Measurements from ENCODE around the gene GGNBP2.
A peak's percentile ranks its signal among the peaks of the same experiment; 100 is the strongest.

Gene GGNBP2

DNA sequence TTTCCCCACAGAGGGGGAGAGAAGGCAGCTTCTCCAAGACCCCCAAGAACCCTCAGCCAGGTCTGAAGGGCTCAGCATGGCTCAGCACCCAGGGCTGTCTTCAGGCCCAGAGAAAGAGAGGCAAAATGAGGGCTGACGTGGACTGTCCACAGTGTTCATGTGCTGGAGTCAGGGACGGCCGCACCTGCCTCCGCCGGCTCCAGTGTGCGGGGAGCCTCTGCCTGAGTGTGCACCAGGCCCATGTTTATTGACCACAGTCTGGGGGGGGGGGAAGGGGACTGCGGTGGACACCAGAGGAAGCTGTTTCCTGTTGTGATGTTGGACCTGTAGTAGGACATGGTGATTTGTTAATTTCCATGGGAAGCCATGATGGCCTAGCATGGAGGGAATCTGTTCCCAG is 63.6 kb downstream of the GGNBP2 start:
- in situ Hi-C loops (cut with MboI; ENCODE audit: low pct_unique_long_range_greater_than_20kb, low sequenced_read_pairs, unreplicated experiment): loop anchor here (25.0 kb wide), 1 partner anchor 779 kb away; the partner anchor contains the start of gene C17orf78
- TF ChIP-seq, protein P1, sequence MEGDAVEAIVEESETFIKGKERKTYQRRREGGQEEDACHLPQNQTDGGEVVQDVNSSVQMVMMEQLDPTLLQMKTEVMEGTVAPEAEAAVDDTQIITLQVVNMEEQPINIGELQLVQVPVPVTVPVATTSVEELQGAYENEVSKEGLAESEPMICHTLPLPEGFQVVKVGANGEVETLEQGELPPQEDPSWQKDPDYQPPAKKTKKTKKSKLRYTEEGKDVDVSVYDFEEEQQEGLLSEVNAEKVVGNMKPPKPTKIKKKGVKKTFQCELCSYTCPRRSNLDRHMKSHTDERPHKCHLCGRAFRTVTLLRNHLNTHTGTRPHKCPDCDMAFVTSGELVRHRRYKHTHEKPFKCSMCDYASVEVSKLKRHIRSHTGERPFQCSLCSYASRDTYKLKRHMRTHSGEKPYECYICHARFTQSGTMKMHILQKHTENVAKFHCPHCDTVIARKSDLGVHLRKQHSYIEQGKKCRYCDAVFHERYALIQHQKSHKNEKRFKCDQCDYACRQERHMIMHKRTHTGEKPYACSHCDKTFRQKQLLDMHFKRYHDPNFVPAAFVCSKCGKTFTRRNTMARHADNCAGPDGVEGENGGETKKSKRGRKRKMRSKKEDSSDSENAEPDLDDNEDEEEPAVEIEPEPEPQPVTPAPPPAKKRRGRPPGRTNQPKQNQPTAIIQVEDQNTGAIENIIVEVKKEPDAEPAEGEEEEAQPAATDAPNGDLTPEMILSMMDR (IDR thresholded peaks at IDR 0.05; ENCODE audit: extremely low read depth, insufficient read depth, missing control alignments): no peak
- no peak for DNase-seq (ENCODE audit: low spot score)

DNA sequence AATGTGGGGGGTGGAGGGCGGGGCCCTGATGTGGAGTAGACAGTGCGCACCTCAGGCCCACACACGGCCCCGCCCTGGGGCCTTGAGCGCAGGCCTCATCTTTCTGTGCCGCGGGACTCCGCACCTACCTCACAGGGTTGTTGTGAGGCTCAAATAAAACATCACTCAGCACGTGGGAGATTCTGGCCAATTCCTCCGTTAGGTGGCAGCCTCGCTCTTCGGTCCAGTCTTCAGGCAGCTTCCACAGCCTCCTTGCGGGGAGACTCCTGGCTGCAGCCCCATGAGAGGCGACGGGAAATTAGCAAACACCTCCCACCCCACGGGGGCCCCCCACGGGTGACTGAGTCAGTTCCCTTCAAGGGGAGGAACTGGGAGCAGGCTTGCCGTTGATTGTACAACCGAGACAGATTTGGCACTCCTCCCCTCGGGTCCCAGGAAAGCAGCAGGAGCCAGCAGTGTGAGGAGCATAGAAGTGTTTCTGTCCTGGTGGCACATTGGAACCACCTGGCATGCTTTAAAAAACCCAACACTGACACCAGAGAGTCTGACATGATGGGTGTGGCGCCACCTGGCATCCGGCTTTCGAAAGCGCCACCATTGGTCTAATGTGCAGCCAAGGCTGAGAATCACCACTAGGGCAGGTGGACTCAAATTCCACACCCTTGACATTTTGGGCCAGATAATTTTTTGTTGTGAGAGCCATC is 64.2 kb downstream of the GGNBP2 start:
- TF ChIP-seq, protein P1 (IDR thresholded peaks at IDR 0.05; ENCODE audit: extremely low read depth, insufficient read depth, missing control alignments): peak; percentile 51
- DNase-seq (ENCODE audit: low spot score): no peak
- in situ Hi-C loops (cut with MboI; ENCODE audit: low pct_unique_long_range_greater_than_20kb, low sequenced_read_pairs, unreplicated experiment): loop anchor here (25.0 kb wide), 1 partner anchor 778 kb away; the partner anchor contains the start of gene C17orf78

DNA sequence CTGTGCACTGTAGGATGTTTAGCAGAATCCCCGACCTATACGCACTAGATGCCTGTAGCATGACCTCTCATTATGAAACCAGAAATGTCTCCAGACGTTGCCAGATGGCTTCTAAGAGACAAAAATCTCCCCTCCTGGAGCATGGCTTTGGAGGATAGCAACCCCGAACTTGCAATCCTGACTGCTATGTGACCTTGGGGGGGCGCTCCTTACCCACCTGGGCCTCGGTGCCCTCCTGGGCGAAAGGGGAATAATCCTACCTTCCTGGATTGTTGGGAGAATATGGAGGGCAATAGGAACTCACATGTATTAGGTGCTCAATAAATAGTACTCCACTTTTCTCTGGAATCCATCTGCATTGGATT is 64.8 kb downstream of the GGNBP2 start:
- in situ Hi-C loops (cut with MboI; ENCODE audit: low pct_unique_long_range_greater_than_20kb, low sequenced_read_pairs, unreplicated experiment): loop anchor here (25.0 kb wide), 1 partner anchor 778 kb away; the partner anchor contains the start of gene C17orf78
- no peak for DNase-seq (ENCODE audit: low spot score)
- TF ChIP-seq, protein P1 (IDR thresholded peaks at IDR 0.05; ENCODE audit: extremely low read depth, insufficient read depth, missing control alignments): no peak

DNA sequence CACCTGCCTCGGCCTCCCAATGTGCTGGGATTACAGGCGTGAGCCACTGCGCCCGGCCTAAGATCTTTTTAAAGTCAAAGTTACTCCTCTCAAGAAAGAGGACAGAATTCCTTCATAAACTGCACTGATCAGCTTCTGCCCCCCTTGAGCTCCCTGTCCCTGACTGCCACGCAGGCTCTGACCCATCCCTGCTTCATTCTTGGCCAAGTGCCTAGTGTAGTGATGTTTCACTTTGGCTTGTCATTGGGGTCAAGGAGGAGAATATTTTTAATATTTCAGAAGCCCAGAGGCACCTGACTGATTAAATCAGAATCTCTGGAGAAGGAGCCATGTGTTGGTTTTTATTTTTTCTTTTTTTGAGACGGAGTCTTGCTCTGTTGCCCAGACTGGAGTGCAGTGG is 65.8 kb downstream of the GGNBP2 start:
- TF ChIP-seq, protein P1 (IDR thresholded peaks at IDR 0.05; ENCODE audit: extremely low read depth, insufficient read depth, missing control alignments): no peak
- in situ Hi-C loops (cut with MboI; ENCODE audit: low pct_unique_long_range_greater_than_20kb, low sequenced_read_pairs, unreplicated experiment): loop anchor here (25.0 kb wide), 1 partner anchor 777 kb away; the partner anchor contains the start of gene C17orf78
- DNase-seq (ENCODE audit: low spot score): no peak

DNA sequence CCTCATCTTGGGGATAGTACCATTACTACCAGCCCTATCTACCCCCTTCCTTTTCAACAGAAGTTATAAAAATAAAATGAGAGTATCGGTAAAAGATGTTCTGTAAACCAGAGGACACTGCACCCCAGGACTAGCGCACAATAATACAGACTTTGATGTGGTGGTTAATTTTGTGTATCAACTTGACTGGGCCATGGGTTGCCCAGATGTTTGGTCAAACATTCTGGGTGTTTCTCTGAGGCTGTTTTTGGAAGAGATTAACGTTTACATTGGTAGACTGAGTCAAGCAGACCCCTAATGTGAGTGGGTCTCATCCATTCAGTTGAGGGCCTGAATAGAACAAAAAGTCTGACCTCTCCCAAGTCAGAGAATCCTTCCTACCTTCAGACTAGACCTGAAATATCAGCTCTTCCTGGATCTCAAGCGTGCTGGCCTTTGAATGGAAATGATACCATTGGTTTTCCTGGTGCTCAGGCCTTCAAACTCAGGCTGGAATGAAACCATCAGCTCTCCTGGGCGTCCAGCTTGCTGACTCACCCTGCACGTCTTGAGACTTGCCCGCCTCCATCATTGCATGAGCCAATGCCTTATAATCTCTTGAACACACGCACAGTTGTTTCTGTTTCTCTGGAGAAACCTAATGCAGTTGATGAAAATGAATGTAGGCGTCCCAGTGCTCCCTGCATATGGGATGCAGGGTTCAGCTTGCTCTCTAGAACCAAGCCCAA is 66.8 kb downstream of the GGNBP2 start:
- TF ChIP-seq, protein P1 (IDR thresholded peaks at IDR 0.05; ENCODE audit: extremely low read depth, insufficient read depth, missing control alignments): no peak
- in situ Hi-C loops (cut with MboI; ENCODE audit: low pct_unique_long_range_greater_than_20kb, low sequenced_read_pairs, unreplicated experiment): loop anchor here (25.0 kb wide), 1 partner anchor 776 kb away; the partner anchor contains the start of gene C17orf78
- DNase-seq (ENCODE audit: low spot score): no peak

DNA sequence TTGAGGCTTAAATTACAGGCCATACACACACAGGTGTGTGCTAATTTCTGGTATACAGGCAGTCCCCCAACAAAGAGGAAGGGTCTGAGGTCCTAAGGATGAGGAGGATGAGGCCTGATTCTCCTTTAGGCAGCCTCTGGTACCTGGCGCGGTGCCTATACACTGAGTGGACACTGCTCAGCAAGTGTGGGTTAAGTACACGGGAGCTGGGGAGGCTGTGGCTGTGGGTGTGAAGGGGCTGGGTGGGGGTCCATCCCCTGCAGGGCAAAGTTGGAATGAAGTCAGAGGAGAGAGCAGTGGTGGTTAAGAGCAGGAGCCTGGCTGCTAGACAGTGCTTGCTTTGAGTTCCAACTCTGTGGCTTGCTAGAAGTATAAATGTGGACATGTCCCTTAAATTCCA is 67.6 kb downstream of the GGNBP2 start:
- no peak for DNase-seq (ENCODE audit: low spot score)
- TF ChIP-seq, protein P1 (IDR thresholded peaks at IDR 0.05; ENCODE audit: extremely low read depth, insufficient read depth, missing control alignments): no peak
- in situ Hi-C loops (cut with MboI; ENCODE audit: low pct_unique_long_range_greater_than_20kb, low sequenced_read_pairs, unreplicated experiment): loop anchor here (25.0 kb wide), 1 partner anchor 775 kb away; the partner anchor contains the start of gene C17orf78
